GM18526 (cell line): ENCODE results near the gene TUFM.

Experiments
- POLR2A ChIP-seq: IDR thresholded peaks from 3 replicates; pipeline ENCODE4 v1.6.1; 2011; ENCODE audit not compliant: insufficient read length; ENCODE audit errors: extremely low read depth

TUFM gene

DNA sequence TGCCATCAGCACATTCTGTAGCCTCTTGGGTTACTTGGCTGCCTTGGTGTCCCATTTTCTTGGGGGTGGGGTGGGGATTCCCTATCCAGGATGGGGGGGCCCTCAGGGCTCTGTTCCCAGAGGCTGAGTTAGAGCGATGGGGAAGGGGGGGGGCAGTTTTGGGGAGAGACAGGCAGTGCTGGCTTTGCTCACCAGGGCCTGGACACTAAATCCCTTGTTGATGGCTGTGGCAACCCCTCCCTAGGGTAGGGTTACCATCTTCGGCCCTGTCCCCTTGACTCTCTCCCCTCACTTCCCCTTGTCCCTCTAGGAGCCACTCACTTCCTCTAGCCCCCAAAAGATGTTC, 31.5 kb upstream of the TUFM start:
- TF ChIP-seq POLR2A: no peak

DNA sequence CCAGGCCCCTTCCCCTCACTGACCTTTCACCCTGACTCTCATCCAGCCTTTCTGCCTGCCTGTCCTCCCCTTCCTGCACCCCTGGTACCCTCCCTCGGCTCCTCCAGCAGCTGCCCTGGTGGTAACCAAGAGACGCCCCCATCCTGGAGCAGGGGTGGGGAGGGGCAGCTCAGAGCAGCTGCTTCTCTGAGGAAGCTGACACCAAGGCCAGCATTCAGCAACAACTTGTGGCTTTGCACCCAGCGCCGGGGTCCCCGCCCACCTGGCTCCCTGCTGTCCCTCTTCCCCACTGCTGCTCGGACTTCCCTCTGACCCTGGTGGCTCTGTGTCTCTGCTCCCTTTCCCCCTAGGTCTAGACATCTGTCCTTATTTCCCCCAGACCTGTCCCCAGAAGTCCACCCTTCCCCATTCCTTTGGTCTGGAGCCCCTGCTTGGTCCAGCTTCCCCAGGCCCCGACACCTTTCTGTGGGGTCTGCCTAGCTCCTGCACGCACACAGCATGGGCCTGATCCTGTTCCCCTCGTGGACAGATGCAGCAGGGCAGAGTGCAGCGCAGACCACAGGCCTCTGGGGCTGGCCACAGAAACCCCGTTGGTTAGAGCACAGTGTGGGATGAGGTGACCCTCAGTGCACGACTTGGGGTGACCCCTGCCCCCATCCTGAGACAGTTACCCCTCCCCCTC, 31.0 kb upstream of the TUFM start:
- no peak for TF ChIP-seq POLR2A

DNA sequence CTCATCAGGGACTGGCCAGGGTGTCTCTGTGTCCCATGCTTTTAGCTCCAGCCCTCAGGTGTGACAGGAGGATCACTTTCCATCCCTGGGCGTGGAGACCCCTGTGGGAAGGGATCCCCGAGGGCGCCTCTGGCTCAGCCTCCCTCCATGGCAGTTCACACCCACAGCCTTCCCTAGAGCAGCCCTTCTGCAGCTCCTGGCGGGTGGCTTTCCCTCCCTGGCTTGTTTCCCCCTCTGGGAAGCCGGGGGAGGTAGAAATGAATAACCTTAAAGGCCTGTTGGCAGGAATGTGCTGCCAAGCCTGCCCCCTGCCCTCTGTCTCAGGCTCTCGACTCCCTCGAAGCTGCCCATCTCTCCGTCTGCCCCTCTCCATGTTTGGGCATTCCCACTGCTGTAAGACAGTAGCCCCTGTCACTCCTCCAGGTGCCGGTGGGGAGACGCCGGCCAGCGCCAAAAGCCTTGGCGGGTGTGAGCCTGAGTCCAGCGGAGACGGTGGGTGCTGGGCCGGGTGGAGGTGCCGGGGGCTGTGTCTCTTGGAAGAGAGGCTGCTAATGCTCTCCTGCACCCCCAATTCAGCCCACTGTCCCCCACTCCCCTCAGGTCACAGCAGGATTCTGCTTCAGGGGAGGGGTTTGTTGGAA, 30.0 kb upstream of the TUFM start:
- TF ChIP-seq POLR2A: no peak

DNA sequence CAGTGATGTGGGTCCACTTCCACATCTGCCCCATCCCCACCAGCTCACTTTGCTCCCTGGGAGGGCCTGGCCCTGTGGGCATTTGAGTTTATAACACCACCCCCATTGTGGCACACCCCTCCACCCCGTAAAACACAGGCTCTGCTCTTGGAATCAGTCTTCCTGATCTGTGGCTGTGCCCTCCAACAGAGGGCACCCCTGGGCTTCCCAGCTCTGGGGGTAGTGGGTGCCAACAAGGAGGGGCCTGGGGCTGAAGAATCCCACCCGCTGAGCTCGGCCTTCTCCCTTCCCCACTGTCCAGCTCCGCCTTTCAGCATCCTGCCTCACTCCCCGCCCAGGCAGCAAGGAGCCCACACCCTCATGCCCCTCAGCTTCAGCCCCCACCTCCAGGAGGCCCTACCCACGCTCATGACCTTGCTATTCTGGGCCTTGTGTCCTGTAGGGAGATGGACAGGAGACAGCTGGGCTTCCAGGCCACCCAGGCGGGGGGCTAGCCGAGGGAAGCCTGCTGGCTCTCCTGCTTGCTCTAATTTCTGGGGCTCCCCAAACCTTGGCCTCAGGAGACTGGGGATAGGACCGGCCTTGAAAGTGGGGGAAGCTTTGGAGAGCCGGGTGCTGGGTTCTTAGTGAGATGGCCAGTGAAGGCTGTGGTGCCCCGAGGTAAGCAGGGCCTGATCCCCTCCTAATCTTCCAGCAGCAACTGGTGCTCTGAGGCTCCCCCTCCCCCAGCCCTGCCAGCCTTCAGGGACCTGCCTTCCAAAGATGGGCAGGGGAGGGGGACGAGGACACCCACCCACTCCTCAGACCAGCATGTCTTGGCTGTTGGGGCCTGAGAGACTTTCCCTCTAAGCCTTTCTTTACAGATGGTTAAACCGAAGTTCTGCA, 29.2 kb upstream of the TUFM start:
- TF ChIP-seq POLR2A: no peak

DNA sequence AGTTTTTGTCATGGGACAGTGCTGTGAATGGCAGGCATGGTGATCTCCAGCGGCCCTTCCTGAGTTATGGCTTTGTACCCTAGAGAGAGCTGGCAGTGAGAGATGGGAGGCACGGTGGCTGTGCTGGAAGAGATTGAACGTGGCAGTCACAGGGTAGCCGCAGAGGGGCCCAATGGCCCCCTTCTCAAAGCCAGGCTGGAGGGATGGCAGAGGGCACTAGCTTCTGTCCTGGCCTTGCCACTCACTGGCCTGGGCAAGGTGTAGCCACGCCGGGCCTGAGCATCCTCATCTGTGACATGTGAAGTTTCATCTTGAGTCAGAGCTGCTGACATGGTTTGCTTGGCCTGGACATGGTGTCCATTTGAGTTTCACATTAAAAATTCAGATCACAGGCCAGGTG, 28.3 kb upstream of the TUFM start:
- TF ChIP-seq POLR2A: no peak

DNA sequence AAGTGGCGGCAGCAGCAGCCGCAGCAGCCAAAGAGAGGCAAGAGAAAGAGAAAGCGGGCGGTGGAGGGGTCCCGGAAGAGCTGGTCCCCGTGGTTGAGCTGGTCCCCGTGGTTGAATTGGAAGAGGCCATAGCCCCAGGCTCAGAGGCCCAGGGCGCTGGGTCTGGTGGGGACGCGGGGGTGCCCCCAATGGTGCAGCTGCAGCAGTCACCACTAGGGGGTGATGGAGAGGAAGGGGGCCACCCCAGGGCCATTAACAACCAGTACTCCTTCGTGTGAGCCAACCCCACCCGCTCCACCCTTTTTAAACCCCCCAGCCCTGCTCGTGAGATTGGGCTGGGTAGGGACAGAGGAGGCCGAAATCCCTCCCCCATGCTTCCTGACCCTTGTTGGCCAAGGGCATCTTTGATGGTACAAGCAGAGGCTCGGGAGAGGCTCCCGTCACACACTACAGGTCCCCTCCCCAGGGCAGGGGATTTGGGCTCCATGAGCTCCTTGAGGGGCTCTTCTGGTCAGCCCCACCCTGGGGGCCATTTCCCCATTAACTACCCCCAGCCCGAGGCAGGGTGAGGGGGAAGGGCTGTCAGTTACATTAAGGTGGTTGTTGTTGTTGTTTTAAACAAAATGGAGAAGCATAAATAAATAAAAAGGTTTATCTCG, 27.5 kb upstream of the TUFM start:
- TF ChIP-seq POLR2A: no peak

DNA sequence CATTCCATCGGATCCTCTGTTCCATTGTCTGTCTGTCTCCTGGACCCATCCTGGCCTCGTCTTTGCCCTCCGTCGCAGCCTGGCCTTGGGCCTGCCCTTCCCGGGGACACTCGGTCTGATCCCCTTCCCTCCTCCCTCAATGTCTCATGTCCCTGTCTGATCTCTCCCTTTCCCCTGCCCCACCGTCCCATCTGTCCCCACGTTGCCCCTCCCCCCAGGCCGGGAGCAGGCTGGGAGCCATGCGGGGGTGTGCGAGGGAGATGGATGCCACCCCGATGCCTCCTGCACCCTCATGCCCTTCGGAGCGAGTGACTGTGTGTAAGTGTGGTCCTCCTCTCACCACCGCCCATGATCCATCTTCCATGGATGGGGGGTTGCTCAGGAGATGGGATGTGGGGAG, 26.8 kb upstream of the TUFM start:
- no peak for TF ChIP-seq POLR2A

DNA sequence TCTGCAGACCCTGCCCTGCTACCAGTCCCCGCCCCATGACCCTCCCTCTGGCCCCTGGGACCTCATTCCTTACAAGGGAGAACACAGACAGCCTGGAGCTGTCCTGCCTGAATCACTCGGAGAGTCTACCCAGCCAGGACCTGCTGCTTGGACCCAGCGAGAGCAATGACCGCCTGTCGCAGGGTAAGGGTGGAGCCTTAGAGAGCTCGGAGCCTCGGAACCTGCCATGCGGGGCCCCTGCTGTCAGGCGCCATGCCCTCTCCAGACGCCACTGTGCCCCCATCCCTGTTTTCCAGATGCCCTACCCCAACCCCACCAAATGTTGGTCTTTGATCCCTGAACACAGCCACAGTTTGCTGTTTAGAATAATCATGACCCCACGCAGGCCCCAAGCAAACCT, 23.1 kb upstream of the TUFM start:
- no peak for TF ChIP-seq POLR2A

DNA sequence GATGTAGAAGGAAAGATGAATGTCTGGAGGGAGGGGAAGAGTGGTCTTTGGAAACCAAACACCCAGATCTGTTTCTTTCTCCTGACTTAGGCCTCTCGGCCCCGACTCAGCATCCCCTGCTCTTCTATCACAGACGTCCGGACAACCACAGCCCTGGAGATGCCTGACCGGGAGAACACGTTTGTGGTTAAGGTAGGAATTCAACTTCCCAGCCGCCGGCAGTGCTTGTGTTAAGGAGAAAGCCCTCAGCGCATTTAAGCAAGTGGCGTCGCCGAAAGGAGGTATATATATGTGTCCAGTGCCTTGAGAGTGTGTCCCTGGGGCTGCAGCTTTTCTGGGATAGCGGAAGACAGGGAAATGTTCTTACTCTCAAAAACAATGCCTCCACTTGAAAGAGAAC, 21.1 kb upstream of the TUFM start:
- TF ChIP-seq POLR2A: no peak

DNA sequence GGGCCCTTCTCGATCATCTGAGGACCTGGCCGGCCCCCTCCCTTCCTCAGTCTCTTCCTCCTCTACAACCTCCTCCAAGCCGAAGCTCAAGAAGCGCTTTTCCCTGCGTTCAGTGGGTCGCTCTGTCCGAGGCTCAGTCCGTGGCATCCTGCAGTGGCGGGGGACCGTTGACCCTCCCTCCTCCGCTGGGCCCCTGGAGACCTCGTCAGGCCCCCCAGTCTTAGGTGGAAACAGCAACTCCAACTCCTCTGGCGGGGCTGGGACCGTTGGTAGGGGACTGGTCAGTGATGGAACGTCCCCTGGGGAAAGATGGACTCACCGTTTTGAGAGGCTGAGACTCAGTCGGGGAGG, 20.3 kb upstream of the TUFM start:
- no peak for TF ChIP-seq POLR2A

DNA sequence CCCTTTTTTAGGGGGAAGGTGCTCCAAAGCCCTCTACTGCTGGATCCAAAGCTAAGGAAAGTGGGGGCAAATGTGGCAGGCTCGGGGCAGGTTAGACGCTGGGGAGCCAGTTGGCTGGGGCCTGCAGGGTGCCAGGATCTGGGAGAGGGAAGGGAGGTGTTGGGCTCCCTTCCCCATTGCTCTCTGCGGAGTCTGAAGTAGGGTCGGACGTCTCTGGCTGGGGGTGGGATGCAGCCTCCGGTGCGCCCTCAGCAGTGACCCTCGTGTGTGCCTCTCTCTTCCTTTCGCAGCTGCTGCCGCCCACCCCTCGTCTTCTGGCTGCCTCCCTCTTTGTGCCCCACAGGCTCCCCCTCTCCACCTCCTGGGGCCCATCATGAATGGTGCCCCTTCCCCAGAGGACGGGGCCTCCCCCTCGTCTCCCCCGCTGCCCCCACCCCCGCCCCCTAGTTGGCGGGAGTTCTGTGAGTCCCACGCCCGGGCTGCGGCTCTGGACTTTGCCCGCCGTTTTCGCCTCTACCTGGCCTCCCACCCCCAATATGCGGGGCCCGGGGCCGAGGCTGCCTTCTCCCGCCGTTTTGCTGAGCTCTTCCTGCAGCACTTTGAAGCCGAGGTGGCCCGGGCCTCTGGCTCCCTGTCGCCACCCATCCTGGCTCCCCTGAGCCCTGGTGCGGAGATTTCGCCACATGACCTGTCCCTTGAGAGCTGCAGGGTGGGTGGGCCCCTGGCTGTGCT, 19.7 kb upstream of the TUFM start:
- TF ChIP-seq POLR2A: no peak

DNA sequence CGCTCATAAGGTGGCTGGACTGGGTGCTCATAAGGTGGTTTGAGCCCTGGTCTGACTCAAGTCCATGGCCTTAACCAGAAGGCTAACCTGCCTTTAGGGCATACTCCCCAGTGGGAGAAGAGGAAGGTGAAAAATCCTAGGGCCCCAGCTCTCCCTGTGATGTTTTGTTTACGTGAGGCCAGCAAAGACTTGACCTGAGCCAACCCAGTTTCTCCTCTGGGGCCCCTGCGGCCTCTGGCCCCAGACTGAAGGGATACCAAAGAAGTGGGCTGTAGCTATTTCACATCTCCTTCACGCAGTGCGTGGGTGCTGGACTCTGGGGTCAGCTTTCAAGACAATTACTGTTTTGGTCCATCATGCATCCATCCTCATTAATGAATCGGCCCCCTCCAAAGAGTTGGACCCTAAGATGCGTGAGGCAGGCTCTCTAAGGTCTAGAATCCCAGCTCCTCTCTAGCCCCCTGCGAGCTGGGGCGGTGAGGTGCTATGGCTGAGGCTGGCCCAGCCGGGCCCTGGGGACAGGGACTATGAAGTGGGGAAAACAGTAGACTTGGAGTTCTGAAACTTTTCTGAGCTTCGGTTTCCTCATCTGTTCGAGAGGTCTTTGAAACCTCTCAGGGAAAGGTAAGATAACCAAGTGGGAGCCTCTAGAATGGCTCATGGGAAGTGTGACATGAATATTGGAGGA, 19.0 kb upstream of the TUFM start:
- no peak for TF ChIP-seq POLR2A

DNA sequence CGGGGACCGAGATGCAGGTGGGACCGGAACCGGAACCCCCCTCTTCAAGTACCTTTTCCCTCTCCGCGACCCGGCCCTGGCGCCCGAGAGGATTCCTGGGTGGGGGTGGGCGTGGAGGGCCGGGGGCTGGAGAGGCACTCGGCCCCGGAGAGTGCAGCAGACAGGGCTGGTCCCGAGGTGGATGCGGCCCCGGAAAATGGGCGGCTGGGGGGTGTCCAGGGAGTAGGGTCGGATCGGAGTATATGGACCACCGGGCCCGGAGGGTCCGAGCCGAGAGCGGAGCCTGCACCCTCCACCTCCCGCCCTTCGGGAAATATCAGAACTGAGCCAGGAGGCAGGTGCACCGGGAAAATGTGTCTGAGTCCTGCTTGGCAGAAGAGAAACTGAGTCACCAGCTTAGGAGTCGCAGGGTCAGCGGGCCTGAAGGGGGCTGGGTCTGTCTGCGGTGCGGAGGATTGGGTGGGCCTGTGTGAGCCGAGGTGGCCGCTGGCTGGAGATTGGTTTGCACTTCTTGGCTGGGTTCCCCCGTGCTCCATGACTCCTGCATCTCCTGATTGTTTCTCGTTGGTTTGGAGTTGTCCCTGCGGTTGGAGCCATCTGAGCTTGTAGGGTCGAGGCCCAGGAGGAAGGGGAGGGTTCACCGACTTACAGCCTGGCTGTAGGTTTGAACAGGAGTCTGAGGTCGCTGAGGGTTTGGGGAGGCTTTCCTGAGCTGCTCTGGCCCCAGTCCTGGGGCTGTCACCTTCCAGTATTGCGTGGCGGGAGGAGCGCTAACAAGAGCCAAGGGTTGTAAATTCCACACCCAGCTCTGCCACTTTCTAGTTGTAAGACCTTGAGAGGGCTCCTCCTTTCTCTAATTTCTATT, 18.0 kb upstream of the TUFM start:
- TF ChIP-seq POLR2A: no peak

DNA sequence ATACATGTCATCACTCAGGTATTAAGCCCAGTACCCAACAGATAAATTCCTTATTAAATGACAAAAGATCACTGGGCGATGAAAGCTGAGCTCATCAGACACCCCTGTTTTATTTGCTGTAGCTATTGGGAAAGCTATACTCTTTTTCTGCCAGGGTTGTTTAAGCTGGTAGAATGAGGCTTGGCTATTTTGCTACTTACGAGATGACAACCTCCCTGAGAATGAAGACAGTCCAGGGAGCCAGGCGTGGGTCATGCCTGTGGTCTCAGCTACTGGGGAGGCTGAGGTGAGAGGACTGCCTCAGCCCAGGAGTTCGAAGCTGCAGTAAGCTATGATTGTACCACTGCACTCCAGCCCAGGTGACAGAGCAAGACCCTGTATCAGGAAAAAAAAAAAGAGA, 13.2 kb upstream of the TUFM start:
- no peak for TF ChIP-seq POLR2A
